Small intestine (tissue), 7 donors: ENCODE data around the gene GLDC. TPM values are rescaled to one million over a fixed set of nuclear protein-coding genes. Genes with fewer than 3 reads are reported as not detected.

ENCODE experiments used
- DNase-seq, 2 donors: peaks; one replicate each; pipeline versions ENCODE4 v3.0.0 to v3.0.0-alpha.2; 2013
- FAIRE-seq: peaks from 2 replicates; lab custom pipeline; 2012; peaks lifted over from hg19 to GRCh38; lab: Jason Lieb, UNC
- H3K27ac ChIP-seq, 3 donors: one replicate each; pipeline ENCODE4 v1.5.1; 2013; ENCODE audit warnings: low read length in 2 of 3, mild to moderate bottlenecking in 2 of 3, control low read depth in 1 of 3, inconsistent platforms in 1 of 3, low read depth in 1 of 3, moderate library complexity in 1 of 3
- H3K27me3 ChIP-seq, 3 donors: one replicate each; pipeline ENCODE4 v1.6.1; 2013; ENCODE audit warnings: low read length in 3 of 3, inconsistent platforms in 1 of 3; ENCODE audit not compliant: control insufficient read depth in 3 of 3, insufficient read depth in 3 of 3
- H3K36me3 ChIP-seq, 3 donors: one replicate each; pipeline ENCODE4 v1.6.1; 2013; ENCODE audit warnings: low read length in 3 of 3, inconsistent platforms in 1 of 3, low read depth in 1 of 3, mild to moderate bottlenecking in 1 of 3, moderate library complexity in 1 of 3; ENCODE audit not compliant: control insufficient read depth in 3 of 3, insufficient read depth in 2 of 3
- H3K4me1 ChIP-seq, 3 donors: one replicate each; pipeline ENCODE4 v1.6.1; 2013; ENCODE audit warnings: low read length in 2 of 3, inconsistent platforms in 1 of 3, low read depth in 1 of 3, mild to moderate bottlenecking in 1 of 3, moderate library complexity in 1 of 3; ENCODE audit not compliant: control insufficient read depth in 3 of 3, insufficient read depth in 2 of 3
- H3K4me3 ChIP-seq, 3 donors: one replicate each; pipeline ENCODE4 v1.5.1; 2013; ENCODE audit warnings: low read length in 3 of 3, control low read depth in 1 of 3, inconsistent platforms in 1 of 3, low read depth in 1 of 3, mild to moderate bottlenecking in 1 of 3, moderate library complexity in 1 of 3
- H3K9me3 ChIP-seq, 2 donors: one replicate each; pipeline ENCODE4 v1.6.1; 2013; ENCODE audit warnings: low read depth in 1 of 2, low read length in 1 of 2; ENCODE audit not compliant: control insufficient read depth in 2 of 2, insufficient read depth in 1 of 2
- WGBS, 3 donors: extraction: QIAGEN DNeasy Blood & Tissue Kit; methylation state at CpG; one replicate each; pipeline ENCODE4 v1.1.7; 2013; 5-methylcytosine and 5-hydroxymethylcytosine counted together
- polyA plus RNA-seq, 4 donors: library from polyadenylated mRNA; stranded (reverse) in 3 of 4; unstranded in 1 of 4; fragments of 200-250 nt in 3 of 4; fragments of 120-200 nt in 1 of 4; gene quantifications; one replicate each; pipeline versions ENCODE4 v1.2.1 to v1.2.3, GENCODE V29; 2013
- donor health status: healthy with polysubstance abuse.
- donor health status: control.
- donor health status: control.
- donor health status: Bipolar disorder and iron deficiency.
- donor health status: healthy.

GLDC gene
- polyA plus RNA-seq, 4 donors: 0.63 to 8.4 (median 0.81) TPM; not detected in 1

DNA sequence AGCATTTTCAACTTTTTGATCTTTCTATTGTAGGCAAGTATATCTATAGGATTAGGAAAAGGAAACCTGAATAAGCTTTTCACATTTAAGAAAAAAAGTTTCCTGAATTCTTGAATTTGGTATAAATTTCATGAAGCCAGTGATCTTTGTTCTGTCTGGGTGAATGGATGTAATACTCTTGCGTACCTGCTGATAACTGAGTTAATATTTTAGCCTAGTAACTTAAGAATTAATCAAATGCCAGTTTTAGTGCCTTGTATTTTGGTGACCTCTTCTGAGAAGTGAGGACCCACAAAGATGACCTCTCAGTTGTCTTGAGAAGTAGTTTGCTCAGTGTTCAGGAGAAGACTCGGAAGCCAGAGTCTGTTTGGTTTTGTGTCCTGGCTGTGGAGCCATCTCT lies 154.7 kb downstream of the GLDC start:
- H3K9me3 ChIP-seq: no peaks in the 10 kb centered on the region
- peaks cover 3 to 24% (median 5%) of the 10 kb centered on the region in 3 donors for H3K36me3 ChIP-seq
- no peak for DNase-seq
- H3K4me1 ChIP-seq: no peaks in the 10 kb centered on the region
- no peak overlapping the region for H3K4me3 ChIP-seq
- no peak overlapping the region for H3K27ac ChIP-seq
- 59 to 82% (median 63%) methylated on average over 2 of the region's 2 CpGs for WGBS, 3 donors
- H3K27me3 ChIP-seq: no peaks in the 10 kb centered on the region
- no peak for FAIRE-seq

DNA sequence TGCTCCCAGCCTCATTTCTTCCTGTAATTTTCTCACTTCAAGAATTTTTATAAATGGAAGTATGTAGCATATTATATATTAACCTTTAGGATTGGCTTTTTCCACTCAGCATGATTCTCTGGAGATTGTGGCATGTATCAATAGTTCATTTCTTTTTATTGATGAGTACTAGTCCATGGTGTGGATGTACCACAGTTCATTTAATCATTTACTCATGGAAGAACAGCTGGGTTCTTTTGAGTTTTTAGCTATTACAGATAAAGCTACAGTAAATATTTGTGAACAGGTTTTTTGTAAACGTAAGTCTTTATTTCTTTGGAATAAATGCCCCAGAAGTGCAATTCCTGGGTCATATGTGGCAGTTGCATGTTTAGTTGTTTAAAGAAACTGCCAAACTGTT lies 156.4 kb downstream of the GLDC start:
- Histone ChIP-seq H3K36me3 (peaks cover 5 to 33% (median 5%) of the 10 kb centered on the region in 3 donors), H3K9me3 (no peaks in the 10 kb centered on the region), H3K4me1 (no peaks in the 10 kb centered on the region), H3K4me3 (no peak overlapping the region), H3K27me3 (no peaks in the 10 kb centered on the region), H3K27ac (no peak overlapping the region)
- no peak for DNase-seq
- FAIRE-seq: no peak
- WGBS, 3 donors: 78 to 89% (median 79%) methylated on average over 1 of the region's 1 CpG

DNA sequence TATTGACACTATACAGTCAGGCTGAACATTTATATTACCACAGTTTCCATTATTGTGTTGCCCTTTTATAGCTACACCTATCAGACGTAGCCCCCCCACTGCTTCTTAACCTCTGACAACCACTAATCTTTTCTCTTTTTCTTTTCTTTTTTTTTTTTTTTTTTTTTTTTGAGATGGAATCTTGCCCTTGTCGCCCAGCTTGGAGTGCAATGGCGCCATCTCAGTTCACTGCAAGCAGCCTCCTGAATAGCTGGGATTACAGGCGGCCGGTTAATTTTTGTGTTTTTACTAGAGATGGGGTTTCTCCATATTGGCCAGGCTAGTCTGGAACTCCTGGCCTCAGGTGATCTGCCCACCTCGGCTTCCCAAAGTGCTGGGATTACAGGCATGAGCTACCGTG lies 157.1 kb downstream of the GLDC start:
- Histone ChIP-seq H3K9me3 (no peaks in the 10 kb centered on the region), H3K36me3 (peaks cover 5 to 34% (median 5%) of the 10 kb centered on the region in 3 donors), H3K27me3 (no peaks in the 10 kb centered on the region), H3K27ac (no peak overlapping the region), H3K4me1 (no peaks in the 10 kb centered on the region), H3K4me3 (no peak overlapping the region)
- whole genome bisulfite sequencing, 3 donors: 93 to 99% (median 95%) methylated on average over 7 of the region's 7 CpGs
- FAIRE-seq (no peak), DNase-seq (no peak)

DNA sequence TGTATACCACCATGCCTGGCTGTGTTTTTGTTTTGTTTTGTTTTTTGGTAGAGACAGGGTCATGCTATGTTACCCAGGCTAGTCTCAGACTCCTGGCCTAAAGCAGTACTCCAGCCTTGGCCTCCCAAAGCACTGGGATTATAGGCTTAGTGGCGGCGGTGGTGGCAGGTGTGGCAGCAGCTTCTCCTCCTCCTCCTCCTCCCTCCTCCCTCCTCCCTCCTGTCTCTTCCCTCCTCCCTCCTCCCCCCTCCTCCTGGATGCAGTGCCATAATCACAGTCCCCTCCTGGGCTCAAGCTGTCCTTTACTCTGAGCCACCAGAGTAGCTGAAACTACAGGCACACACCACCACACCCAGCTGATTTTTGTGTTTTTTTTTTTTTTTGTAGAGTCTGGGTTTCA lies 161.3 kb downstream of the GLDC start:
- H3K9me3 ChIP-seq: no peaks in the 10 kb centered on the region
- H3K4me1 ChIP-seq: peaks cover 0 to 9% (median 0%) of the 10 kb centered on the region in 3 donors
- 78 to 80% (median 80%) methylated on average over 2 of the region's 2 CpGs for WGBS, 3 donors
- no peaks in the 10 kb centered on the region for H3K27me3 ChIP-seq
- FAIRE-seq: no peak
- peaks cover 5 to 35% (median 9%) of the 10 kb centered on the region in 3 donors for H3K36me3 ChIP-seq
- no peak overlapping the region for H3K4me3 ChIP-seq
- no peak for DNase-seq
- H3K27ac ChIP-seq: no peak overlapping the region

Other genes with a start within 250 kb of the GLDC start
- 10 to 100 TPM; 12.5 to 47.7 (median 13.1) TPM for gene UHRF2, start 232.5 kb downstream of the GLDC start, polyA plus RNA-seq
- 10 to 100 TPM; 12.6 to 27.3 (median 18.9) TPM for gene KDM4C, start 112.2 kb upstream of the GLDC start, polyA plus RNA-seq